Anterior cingulate cortex (tissue), 58 donors: Measurements from ENCODE around the gene SEMA4D.
A peak's percentile ranks its signal among the peaks of the same experiment; 100 is the strongest.
"Not testable (repeated sequence)": the region's sequence is repeated elsewhere in the genome, so short reads cannot be mapped to it uniquely, and the experiment has no call there.

Experiments used
- DNase-seq, 58 donors: peaks; one replicate each; lab custom pipeline; 2025; lab: John Stamatoyannopoulos, UW

The SEMA4D gene

GRCh38 chr9:89484475-89485404, 13.2 kb downstream of the SEMA4D start:
- no peak for DNase-seq

DNA sequence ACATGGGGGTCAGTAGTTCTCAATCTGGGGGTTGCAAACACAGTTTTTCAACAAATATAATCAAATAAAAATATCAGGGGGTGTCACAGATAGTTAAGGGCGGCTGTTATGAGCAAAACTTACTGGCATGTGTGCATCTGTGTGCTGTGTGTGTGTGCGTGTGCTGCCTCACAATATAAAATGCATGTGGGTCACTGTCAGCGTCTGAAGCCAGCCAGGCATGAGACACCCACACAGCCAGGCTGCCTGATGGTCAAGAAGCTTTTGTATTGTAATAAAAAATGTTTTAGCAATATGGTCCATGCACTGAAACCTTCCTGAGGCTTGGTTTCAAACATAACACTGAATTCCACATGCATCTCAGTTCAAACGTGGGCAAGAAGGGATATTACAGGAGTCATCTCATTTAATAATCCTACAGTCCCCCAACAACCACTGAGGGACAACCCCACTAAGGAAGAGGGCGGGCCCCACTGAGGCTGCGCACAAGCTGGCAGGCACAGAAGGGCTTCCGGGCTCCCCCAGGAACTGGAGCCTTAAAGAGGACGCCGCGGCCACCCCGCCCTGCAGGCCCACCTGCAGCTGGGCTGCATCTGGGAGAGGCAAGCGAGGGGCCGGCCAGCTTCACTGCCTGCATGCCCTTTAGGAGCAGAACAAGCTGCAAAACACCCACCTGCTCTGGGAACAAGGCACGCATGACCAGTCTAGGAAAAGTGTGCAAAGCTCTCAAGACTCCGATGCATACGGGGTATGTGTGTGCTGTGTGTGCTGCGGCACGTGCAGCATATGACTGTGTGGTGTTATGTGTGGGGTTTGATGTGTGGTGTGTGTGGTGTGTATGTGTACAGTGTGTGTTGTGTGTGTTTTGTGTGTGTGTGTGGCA, 14.1 kb downstream of the SEMA4D start:
- peak in 3 of 58 donors; percentile 29 to 40 (median 30) for DNase-seq

DNA sequence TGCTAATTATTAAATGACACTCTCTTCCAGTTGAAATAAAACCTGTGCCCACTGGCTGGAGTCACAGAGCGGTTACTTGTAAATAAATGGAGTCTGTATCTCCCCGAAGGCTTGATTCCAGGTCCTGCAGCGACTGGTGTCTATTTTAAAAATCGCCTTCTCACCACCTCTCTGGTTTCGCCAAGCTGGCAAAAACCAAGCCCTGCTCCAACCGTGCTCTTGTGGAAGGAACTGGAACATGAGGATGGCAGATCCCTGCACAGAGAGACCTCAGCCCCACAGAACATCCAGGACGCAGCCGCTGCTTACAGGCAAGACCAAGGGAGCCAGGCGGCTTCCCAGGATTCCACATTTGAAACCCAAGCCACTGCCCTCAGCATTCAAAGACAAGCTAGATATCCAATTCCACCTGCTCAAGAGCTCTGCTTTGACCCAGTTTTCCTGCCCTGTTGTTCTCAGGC, 15.0 kb downstream of the SEMA4D start:
- peak in 19 of 58 donors; percentile 21 to 74 (median 43) for DNase-seq

GRCh38 chr9:89482056-89482851, 15.7 kb downstream of the SEMA4D start:
- DNase-seq = peak in 26 of 58 donors; percentile 23 to 78 (median 40)

GRCh38 chr9:89481538-89481915, 16.4 kb downstream of the SEMA4D start:
- no peak for DNase-seq

DNA sequence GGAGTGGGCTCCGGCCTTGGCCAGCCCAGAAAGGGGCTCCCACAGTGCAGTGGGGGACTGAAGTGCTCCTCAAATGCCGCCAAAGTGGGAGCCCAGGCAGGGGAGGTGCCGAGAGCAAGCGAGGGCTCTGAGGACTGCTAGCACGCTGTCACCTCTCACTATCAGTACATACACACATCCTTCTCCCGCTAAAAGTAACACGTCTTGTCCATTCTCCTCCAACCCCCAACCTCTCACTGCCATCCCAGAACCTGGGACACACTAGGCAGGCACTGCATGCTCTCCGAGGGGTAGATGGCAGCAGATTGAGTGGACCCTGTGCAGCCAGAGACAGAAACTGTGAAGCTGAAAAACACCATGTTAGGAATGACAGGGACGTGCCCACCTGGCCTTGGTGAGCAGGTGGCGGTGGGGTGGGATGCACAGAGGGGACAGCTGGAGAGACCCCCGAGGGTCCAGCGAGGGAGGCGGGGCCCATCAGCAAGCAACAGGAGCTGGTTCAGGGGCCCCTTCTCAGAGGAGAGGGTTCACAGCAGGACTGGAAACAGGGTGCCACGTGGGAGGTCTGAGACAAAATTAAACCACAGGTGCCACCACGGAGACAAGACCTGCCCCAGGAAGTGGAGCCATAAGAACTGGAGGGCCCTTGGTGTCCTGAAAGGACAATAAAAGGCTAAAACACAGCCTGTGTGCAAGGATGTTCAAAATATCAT, 16.9 kb downstream of the SEMA4D start:
- DNase-seq = no peak

DNA sequence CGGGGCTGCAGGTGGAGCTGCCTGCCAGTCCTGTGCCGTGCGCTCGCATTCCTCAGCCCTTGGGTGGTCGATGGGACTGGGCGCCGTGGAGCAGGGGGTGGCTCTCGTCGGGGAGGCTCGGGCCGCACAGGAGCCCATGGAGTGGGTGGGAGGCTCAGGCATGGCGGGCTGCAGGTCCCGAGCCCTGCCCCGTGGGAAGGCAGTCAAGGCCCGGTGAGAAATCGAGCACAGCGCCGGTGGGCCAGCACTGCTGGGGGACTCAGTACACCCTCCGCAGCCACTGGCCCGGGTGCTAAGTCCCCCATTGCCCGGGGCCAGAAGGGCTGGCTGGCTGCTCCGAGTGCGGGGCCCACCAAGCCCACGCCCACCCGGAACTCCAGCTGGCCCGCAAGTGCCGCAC, 17.5 kb downstream of the SEMA4D start:
- DNase-seq = not testable (repeated sequence)

- not testable (repeated sequence) for DNase-seq
These were observed 18.3 kb downstream of the SEMA4D start for GRCh38 chr9:89479669-89480011.

DNA sequence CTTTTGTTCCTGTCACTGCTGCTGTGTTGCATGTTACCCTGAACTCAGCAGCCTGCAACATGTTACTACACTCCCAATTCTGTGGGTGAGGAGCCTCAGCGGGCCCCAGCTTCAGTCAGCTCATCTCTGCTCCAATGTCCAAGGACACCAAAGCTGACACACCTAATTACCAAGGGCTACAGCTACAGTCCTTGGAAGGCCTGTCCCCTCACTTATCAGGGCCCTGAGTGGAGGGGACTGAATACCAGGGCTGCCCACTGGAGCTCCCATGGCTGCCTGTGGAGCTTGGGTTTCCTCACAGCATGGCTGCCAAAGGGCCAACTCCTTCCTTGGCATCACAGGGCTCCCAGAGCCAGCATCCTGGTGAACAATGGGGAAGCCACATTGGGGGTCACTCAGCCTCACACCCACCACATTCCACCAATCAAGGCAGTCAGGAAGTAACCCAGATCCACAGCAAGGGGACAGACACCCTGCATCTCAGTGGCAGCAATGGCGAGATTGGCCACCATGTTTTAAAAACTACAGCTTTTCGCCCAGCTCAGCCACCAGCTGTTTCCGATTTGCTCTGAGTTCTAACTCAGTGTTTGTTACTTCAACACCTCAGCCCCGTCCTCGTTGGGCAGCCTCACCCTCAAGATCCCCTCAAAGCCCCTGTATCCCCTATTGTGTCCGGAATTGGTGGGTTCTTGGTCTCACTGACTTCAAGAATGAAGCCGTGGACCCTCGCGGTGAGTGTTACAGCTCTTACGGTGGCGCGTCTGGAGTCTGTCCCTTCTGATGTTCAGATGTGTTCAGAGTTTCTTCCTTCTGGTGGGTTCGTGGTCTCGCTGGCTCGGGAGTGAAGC, 18.9 kb downstream of the SEMA4D start:
- no peak for DNase-seq

GRCh38 chr9:89477811-89478630, 19.9 kb downstream of the SEMA4D start:
- no peak for DNase-seq

DNA sequence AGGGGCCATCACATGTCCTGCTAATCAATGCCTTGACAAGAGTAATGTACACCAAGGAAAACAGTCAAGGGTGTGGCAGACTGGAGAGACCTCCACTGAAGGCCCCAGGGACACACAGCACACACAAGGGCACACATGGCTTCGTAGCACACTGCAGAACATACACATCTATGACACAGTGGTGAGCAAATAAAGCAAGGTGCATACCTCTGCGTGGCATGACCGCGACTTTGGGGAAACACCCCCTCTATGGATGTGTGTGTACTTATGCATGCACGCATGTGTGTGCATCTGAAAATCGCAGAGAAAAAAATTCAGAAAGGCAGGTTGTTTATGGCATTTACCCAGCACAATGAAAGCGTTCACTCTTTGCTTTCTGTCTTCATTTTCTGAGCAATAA, 20.5 kb downstream of the SEMA4D start:
- no peak for DNase-seq

- no peak for DNase-seq
These were observed 21.4 kb downstream of the SEMA4D start for GRCh38 chr9:89476546-89476945.

- no peak for DNase-seq
These were observed 21.9 kb downstream of the SEMA4D start for GRCh38 chr9:89475891-89476440.

DNA sequence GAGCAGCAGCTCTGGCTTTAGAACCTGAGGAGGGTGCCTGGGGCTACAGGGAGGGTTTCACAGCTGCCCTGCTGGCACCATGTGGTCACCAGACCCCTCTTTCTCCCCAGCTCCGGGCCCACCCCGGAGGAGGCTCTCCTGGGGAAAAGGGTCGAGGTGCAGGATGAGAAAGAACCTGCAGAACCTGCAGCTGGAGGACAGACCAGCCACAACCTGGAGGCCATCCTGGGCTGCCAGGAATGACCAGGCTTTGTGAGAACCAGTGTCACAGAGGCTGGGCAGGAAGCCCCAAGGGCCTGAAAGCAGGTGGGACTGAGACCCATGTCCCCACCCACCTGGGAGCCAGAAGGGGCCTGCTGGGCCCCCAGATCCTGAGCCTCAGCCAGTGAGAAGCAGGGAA, 23.0 kb downstream of the SEMA4D start:
- DNase-seq = no peak

DNA sequence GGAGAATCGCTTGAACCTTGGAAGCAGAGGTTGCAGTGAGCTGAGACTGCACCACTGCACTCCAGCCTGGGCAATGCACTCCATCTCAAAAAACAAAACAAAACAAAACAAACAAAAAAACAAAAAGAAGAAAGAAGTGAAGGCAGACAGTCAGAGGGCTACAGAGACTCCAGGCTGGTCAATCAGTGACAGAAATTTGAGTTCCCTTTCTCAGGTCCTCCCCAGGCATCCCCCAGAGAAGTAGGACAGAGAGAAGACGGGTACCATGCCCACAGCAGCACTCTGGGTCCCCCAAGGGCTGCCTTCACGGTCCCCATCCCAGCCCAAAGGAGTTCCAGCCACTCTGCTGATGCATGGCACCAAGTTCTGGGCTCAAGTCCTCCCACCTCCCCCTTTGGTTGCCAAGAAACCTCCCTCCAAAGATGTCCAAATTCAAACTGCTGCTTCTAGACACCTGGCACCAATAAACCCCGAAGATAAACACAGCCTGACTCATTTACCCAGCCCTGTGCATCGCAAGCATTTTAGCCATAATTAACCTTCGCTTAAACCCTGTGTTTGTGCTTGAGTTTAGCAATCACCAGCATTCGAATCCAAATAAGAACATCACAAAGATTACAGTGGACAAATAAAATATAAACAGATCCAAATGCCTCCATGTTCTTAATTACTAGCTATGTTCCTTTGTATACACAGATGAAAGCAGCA, 24.0 kb downstream of the SEMA4D start:
- peak in 2 of 58 donors; percentile 21 to 23 for DNase-seq

DNA sequence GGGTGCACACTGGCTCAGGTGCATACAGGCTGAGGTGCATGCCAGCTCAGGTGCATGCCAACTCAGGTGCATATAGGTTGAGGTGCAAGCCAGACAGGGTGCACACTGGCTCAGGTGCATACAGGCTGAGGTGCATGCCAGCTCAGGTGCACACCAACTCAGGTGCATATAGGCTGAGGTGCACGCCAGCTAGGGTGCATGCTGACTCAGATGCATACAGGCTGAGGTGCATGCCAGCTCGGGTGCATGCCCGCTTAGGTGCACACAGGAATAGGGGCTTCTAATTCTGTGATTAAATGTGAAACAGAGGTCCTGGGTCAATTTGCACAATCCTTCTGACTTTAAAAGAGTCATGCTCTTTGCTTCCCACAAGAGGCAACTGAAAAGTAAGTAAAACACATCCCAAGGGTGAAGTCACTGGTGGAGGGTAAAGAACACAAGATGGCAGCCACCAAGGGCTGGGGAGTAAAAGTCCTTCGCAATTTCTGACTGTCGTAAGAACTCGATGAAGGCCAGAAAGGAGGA, 26.1 kb downstream of the SEMA4D start:
- not testable (repeated sequence) for DNase-seq

DNA sequence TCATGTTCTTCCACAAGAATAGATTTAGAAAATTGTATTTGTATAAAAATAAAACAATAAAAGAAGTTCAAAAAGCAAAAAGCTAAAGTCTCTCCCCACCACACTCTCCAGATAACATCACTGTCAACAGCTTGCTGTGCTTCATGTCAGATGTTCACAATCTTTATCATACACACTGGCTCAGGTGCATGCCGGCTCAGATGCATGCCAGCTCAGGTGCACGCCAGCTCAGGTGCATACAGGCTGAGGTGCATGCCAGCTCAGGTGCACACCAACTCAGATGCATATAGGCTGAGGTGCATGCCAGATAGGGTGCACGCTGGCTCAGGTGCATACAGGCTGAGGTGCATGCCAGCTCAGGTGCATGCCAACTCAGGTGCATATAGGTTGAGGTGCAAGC, 26.5 kb downstream of the SEMA4D start:
- no peak for DNase-seq
